Natural killer cell (primary cell): Measurements from ENCODE around the gene ENDOU. TPM values are rescaled to one million over a fixed set of nuclear protein-coding genes. Genes with fewer than 3 reads are reported as not detected.

ENCODE experiments used
- ATAC-seq, 3 donors: fragments of 150-1000 bp in 2 of 3; fragments of 200-7000 bp in 1 of 3; cut with Tn5 transposase; 1 replicate in 1 of 3; 2 replicates in 2 of 3; pipeline ENCODE4 v1.10.0; 2021; ENCODE audit warnings: mild to moderate bottlenecking in 2 of 3, moderate library complexity in 2 of 3
- DNase-seq, 2 donors: peaks; one replicate each; pipeline versions ENCODE4 v3.0.0 to v3.0.0-alpha.2; 2013 to 2021; ENCODE audit warnings: mixed read lengths in 1 of 2
- H3K27ac ChIP-seq: one replicate; pipeline ENCODE4 v1.5.1; 2013; ENCODE audit warnings: mild to moderate bottlenecking, low read length
- H3K27me3 ChIP-seq: one replicate; pipeline ENCODE4 v1.6.1; 2013; ENCODE audit warnings: low read length; ENCODE audit not compliant: control insufficient read depth, insufficient read depth
- H3K36me3 ChIP-seq: one replicate; pipeline ENCODE4 v1.6.1; 2013; ENCODE audit warnings: low read length; ENCODE audit not compliant: control insufficient read depth, insufficient read depth
- H3K4me1 ChIP-seq: one replicate; pipeline ENCODE4 v1.6.1; 2013; ENCODE audit warnings: low read length; ENCODE audit not compliant: control insufficient read depth, insufficient read depth
- H3K4me3 ChIP-seq: one replicate; pipeline ENCODE4 v1.5.1; 2013; ENCODE audit warnings: low read length
- H3K9me3 ChIP-seq: one replicate; pipeline ENCODE4 v1.6.1; 2013; ENCODE audit warnings: low read length; ENCODE audit not compliant: control insufficient read depth, insufficient read depth
- H3K27ac Mint-ChIP-seq, 2 donors: one replicate each; pipeline ENCODE4 v1.8.0; 2022; ENCODE audit warnings: mild to moderate bottlenecking in 2 of 2, mixed read lengths in 2 of 2, moderate library complexity in 1 of 2
- H3K27me3 Mint-ChIP-seq, 2 donors: one replicate each; pipeline ENCODE4 v1.8.0; 2022; ENCODE audit warnings: low read depth in 2 of 2, mixed read lengths in 2 of 2
- H3K36me3 Mint-ChIP-seq: one replicate; pipeline ENCODE4 v1.8.0; 2022; ENCODE audit warnings: mixed read lengths
- H3K4me1 Mint-ChIP-seq, 2 donors: one replicate each; pipeline ENCODE4 v1.8.0; 2022; ENCODE audit warnings: mixed read lengths in 2 of 2
- H3K4me3 Mint-ChIP-seq: one replicate; pipeline ENCODE4 v1.8.0; 2022; ENCODE audit warnings: mild to moderate bottlenecking, moderate library complexity, mixed read lengths
- H3K9me3 Mint-ChIP-seq, 2 donors: one replicate each; pipeline ENCODE4 v1.8.0; 2022; ENCODE audit warnings: mixed read lengths in 2 of 2
- WGBS: methylation state at CpG from one replicate; pipeline ENCODE4 v1.1.7; 2013; ENCODE audit warnings: missing lambda C conversion rate; ENCODE audit not compliant: insufficient coverage; 5-methylcytosine and 5-hydroxymethylcytosine counted together
- intact Hi-C: fragments of 100-400 bp; cut with micrococcal nuclease; formaldehyde crosslinking; loops from one replicate; pipeline ENCODE4 v1.14.2; 2022
- total RNA-seq, 4 donors: library from RNA; stranded (reverse); fragments of 120-200 nt in 1 of 4; gene quantifications; one replicate each; pipeline versions ENCODE4 v1.2.3 to v1.2.4, GENCODE V29; 2013 to 2022
- TF ChIP-seq, protein P1 (sequence below): fragments of 200-600 bp; IDR thresholded peaks from one replicate; pipeline ENCODE4 v1.8.0; 2022; ENCODE audit warnings: antibody characterized with exemption

Gene ENDOU
- total RNA-seq, 3 donors from 2014 or later (not counting 1 experiment from before 2014, with no cell fraction given), result 0.20 to 0.41 (median 0.24) TPM

DNA sequence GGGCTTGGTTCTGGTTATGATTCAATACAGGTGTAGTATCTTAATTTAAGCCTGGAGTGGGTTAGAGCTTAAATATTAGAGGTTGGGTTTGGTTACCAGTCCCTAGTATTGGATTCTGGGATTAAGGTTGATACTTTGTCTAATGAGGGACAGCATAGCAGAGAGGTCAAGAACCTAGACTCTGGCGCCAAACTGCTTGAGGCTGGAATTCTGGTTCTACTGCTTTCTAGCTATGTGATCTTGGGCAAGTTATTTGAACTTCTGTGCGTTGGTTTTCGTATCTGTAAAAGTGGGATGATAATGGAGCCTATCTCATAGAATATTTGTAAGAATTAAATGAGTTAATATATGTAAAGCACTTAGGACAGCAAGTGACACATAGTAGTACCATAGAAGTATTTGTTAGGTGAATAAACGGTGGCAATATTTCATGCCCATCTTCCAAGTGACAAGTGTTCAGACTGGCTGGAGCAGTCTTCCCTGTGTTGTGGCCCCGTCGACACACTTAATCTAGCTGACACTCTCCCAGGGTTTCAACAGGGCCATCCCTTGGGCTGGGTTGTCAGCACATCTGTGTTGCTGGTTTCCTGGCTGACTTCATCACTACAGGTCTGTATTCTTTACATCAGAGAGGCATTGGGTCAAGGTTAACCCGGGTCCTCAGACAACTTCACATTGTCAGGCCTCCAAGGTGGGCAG, 3.0 kb downstream of the ENDOU start:
- no peaks in the 10 kb centered on the region for H3K9me3 ChIP-seq
- 95% methylated on average over 7 of the region's 7 CpGs for WGBS
- no peak overlapping the region for H3K4me3 ChIP-seq
- peaks cover 11 to 18% of the 10 kb centered on the region in 2 donors for H3K27me3 Mint-ChIP-seq
- H3K4me1 Mint-ChIP-seq, result peaks cover 37 to 44% of the 10 kb centered on the region in 2 donors
- TF ChIP-seq, protein P1, sequence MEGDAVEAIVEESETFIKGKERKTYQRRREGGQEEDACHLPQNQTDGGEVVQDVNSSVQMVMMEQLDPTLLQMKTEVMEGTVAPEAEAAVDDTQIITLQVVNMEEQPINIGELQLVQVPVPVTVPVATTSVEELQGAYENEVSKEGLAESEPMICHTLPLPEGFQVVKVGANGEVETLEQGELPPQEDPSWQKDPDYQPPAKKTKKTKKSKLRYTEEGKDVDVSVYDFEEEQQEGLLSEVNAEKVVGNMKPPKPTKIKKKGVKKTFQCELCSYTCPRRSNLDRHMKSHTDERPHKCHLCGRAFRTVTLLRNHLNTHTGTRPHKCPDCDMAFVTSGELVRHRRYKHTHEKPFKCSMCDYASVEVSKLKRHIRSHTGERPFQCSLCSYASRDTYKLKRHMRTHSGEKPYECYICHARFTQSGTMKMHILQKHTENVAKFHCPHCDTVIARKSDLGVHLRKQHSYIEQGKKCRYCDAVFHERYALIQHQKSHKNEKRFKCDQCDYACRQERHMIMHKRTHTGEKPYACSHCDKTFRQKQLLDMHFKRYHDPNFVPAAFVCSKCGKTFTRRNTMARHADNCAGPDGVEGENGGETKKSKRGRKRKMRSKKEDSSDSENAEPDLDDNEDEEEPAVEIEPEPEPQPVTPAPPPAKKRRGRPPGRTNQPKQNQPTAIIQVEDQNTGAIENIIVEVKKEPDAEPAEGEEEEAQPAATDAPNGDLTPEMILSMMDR, result no peak
- intact Hi-C loops, result no loop called here
- no peak for DNase-seq
- H3K4me3 Mint-ChIP-seq, result peak overlapping the region; percentile 85
- peaks cover 4% of the 10 kb centered on the region for H3K27me3 ChIP-seq
- no peak for ATAC-seq
- H3K36me3 Mint-ChIP-seq, result no peaks in the 10 kb centered on the region
- no peaks in the 10 kb centered on the region for H3K9me3 Mint-ChIP-seq
- peak overlapping the region; percentile 58 to 81 for H3K27ac Mint-ChIP-seq
- H3K4me1 ChIP-seq, result peaks cover 32% of the 10 kb centered on the region
- H3K27ac ChIP-seq, result no peak overlapping the region
- H3K36me3 ChIP-seq, result no peaks in the 10 kb centered on the region

DNA sequence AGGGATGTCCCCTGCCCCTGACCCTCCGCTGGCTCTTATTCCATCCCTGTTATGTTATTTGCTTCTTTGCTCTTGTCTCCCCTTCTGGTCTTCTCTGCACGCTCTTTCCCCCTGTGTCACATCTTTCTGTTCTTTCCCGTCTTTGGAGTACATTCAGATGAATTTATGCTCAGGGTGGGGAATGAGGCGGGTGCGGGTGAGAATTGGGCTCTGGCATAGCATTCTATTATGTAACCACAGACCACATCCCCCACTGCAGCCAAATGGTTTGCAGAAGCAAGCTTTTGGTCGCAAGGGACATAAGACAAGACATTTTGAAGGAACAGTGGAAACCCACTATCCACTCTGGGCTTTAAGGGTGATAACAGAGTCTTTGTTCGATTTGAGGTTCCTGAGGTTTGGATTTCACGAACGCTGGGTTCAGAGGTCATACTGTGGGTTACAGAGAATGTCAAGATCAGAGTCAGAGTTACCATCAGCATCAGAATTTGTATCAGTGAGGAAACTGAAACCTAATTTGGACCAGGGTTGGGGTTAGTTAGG, 3.8 kb downstream of the ENDOU start:
- peaks cover 37 to 44% of the 10 kb centered on the region in 2 donors for H3K4me1 Mint-ChIP-seq
- H3K9me3 Mint-ChIP-seq, result no peaks in the 10 kb centered on the region
- intact Hi-C loops, result no loop called here
- H3K27me3 ChIP-seq, result peaks cover 4% of the 10 kb centered on the region
- H3K36me3 ChIP-seq, result no peaks in the 10 kb centered on the region
- DNase-seq (peak; percentile 45 to 62), ATAC-seq (peak; percentile 61 to 80 (median 68))
- H3K27ac ChIP-seq, result no peak overlapping the region
- no peaks in the 10 kb centered on the region for H3K9me3 ChIP-seq
- TF ChIP-seq, protein P1, result no peak
- H3K4me1 ChIP-seq, result peaks cover 32% of the 10 kb centered on the region
- H3K27ac Mint-ChIP-seq, result peak overlapping the region; percentile 58 to 81
- H3K4me3 ChIP-seq, result no peak overlapping the region
- 19% methylated on average over 5 of the region's 9 CpGs for WGBS
- H3K27me3 Mint-ChIP-seq, result peaks cover 11 to 18% of the 10 kb centered on the region in 2 donors
- H3K36me3 Mint-ChIP-seq, result no peaks in the 10 kb centered on the region
- peak overlapping the region; percentile 85 for H3K4me3 Mint-ChIP-seq

DNA sequence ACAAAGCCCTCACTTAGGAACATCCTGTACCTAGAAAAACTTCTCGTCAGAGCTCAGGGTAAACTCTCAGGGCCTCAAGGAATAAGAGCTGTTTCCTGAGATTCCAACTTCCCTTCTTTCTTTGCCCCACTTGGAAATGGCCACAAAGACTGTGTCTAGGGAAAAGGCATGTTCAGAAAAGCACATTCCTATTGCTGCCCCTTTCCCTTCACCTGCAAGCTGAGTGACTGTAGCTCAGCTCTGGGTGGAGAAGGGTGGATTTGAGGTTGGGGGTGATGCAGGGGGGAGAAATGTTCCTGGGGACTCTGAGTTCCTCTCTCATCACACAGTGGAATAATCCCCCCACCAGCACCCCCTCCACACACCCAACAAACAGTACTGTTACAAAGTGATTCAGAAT, 6.8 kb downstream of the ENDOU start:
- no peak overlapping the region for H3K27ac Mint-ChIP-seq
- peaks cover 3 to 10% of the 10 kb centered on the region in 2 donors for H3K27me3 Mint-ChIP-seq
- Histone ChIP-seq H3K4me3 (no peak overlapping the region), H3K4me1 (peaks cover 36% of the 10 kb centered on the region), H3K27ac (no peak overlapping the region), H3K9me3 (no peaks in the 10 kb centered on the region), H3K36me3 (no peaks in the 10 kb centered on the region), H3K27me3 (peaks cover 4% of the 10 kb centered on the region)
- no peak overlapping the region for H3K4me3 Mint-ChIP-seq
- no peaks in the 10 kb centered on the region for H3K9me3 Mint-ChIP-seq
- no peak for DNase-seq
- H3K36me3 Mint-ChIP-seq, result no peaks in the 10 kb centered on the region
- TF ChIP-seq, protein P1, result no peak
- ATAC-seq, result no peak
- WGBS, result 100% methylated on average over 1 of the region's 1 CpG
- intact Hi-C loops, result loop anchor here (5.0 kb wide), 3 partner anchors 229 to 449 kb away; partner anchors contain the start of gene TMEM106C
- H3K4me1 Mint-ChIP-seq, result peaks cover 34 to 42% of the 10 kb centered on the region in 2 donors
